ENCODE data around the gene EZH1. TPM values are rescaled to one million over a fixed set of nuclear protein-coding genes. Genes with fewer than 3 reads are reported as not detected.
"Not testable (repeated sequence)": the region's sequence is repeated elsewhere in the genome, so short reads cannot be mapped to it uniquely, and the experiment has no call there.

Gene EZH1
- total RNA-seq, 1 experiment from 2014 or later: 17.7 TPM

DNA sequence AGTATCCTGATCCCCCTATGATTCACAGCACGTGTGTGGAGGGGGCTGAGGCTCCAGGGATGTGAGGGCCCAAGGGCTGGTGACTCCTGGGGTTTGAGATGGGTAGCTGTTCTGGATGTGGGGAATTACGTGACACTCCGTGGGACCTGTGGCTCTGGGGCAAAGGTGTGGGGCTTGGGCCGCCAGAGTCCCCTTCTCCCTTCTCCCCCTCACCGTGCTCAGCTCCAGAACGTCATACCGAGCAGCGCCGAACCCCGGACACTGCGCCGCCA lies 75.2 kb downstream of the EZH1 start:
- Histone ChIP-seq H3K4me3 (ENCODE audit: low read depth in 2 of 2, low read length in 2 of 2) (no peak overlapping the region), H3K27ac (ENCODE audit: low read length) (no peak overlapping the region; the same call in 1 of the 2 replicates), H3K9me3 (ENCODE audit: control insufficient read depth, insufficient read depth, low read depth, low read length) (no peaks in the 10 kb centered on the region), H3K36me3 (ENCODE audit: control insufficient read depth, insufficient read depth, low read length) (no peaks in the 10 kb centered on the region; the same call in 1 of the 2 replicates), H3K27me3 (ENCODE audit: control insufficient read depth, insufficient read depth, low read length) (no peaks in the 10 kb centered on the region), H3K4me1 (ENCODE audit: control insufficient read depth, insufficient read depth, low read length) (peaks cover 23% of the 10 kb centered on the region)
- intact Hi-C loops (cut with micrococcal nuclease; ENCODE audit: unreplicated experiment) (no loop called here), in situ Hi-C loops (cut with HindIII; ENCODE audit: low pct_unique_long_range_greater_than_20kb, low sequenced_read_pairs) (no loop called here)
- TF ChIP-seq SIN3A (IDR thresholded peaks at IDR 0.05; ENCODE audit: borderline replicate concordance, insufficient read depth, low read depth, low read length): no peak
- no peak for TF ChIP-seq CTCF (IDR thresholded peaks at IDR 0.05)
- TF ChIP-seq REST (IDR thresholded peaks at IDR 0.05; ENCODE audit: insufficient read depth in 1 of 2, low read depth in 2 of 2, low read length in 1 of 2): no peak
- no peak for TF ChIP-seq TCF7L2 (IDR thresholded peaks at IDR 0.05; ENCODE audit: low read depth, low read length)
- no peak for TF ChIP-seq POLR2AphosphoS5 (IDR thresholded peaks at IDR 0.05; ENCODE audit: low read depth, low read length)
- ATAC-seq (no peak), DNase-seq (ENCODE audit: low read depth, low spot score) (no peak)
- no TSS peak for BruUV-seq (replicated peaks)
- ChIA-PET CTCF (no interaction called here), POLR2A (no interaction called here)

GRCh38 chr17:42667088-42667951 lies 77.5 kb downstream of the EZH1 start:
- intact Hi-C loops (cut with micrococcal nuclease; ENCODE audit: unreplicated experiment): no loop called here
- no peak for DNase-seq (ENCODE audit: low read depth, low spot score)
- CTCF ChIA-PET: interaction anchor here (0.7 kb wide), 1 partner anchor 89 kb away, joined by 3 read pairs; no protein-coding TSS in a partner anchor
- no peaks in the 10 kb centered on the region for H3K27me3 ChIP-seq (ENCODE audit: control insufficient read depth, insufficient read depth, low read length)
- in situ Hi-C loops (cut with HindIII; ENCODE audit: low pct_unique_long_range_greater_than_20kb, low sequenced_read_pairs): no loop called here
- H3K9me3 ChIP-seq (ENCODE audit: control insufficient read depth, insufficient read depth, low read depth, low read length): no peaks in the 10 kb centered on the region
- POLR2A ChIA-PET: interaction anchor here (0.9 kb wide), 1 partner anchor 9 kb away, joined by 6 read pairs; the partner anchor contains the start of gene PLEKHH3
- TF ChIP-seq CTCF (IDR thresholded peaks at IDR 0.05): no peak
- no peak for TF ChIP-seq REST (IDR thresholded peaks at IDR 0.05; ENCODE audit: insufficient read depth in 1 of 2, low read depth in 2 of 2, low read length in 1 of 2)
- no peak for TF ChIP-seq POLR2AphosphoS5 (IDR thresholded peaks at IDR 0.05; ENCODE audit: low read depth, low read length)
- TF ChIP-seq SIN3A (IDR thresholded peaks at IDR 0.05; ENCODE audit: borderline replicate concordance, insufficient read depth, low read depth, low read length): no peak
- TF ChIP-seq TCF7L2 (IDR thresholded peaks at IDR 0.05; ENCODE audit: low read depth, low read length): no peak; the same call in 1 of the 2 replicates
- BruUV-seq (replicated peaks): no TSS peak
- H3K27ac ChIP-seq (ENCODE audit: low read length): peak overlapping the region; percentile 84
- no peaks in the 10 kb centered on the region for H3K36me3 ChIP-seq (ENCODE audit: control insufficient read depth, insufficient read depth, low read length)
- peaks cover 21% of the 10 kb centered on the region for H3K4me1 ChIP-seq (ENCODE audit: control insufficient read depth, insufficient read depth, low read length)
- H3K4me3 ChIP-seq (ENCODE audit: low read depth in 2 of 2, low read length in 2 of 2): no peak overlapping the region
- ATAC-seq: peak; percentile 91

GRCh38 chr17:42666126-42666525 lies 78.7 kb downstream of the EZH1 start:
- BruUV-seq (replicated peaks); intact Hi-C loops (cut with micrococcal nuclease; ENCODE audit: unreplicated experiment); H3K4me3 ChIP-seq (ENCODE audit: low read depth in 2 of 2, low read length in 2 of 2); H3K36me3 ChIP-seq (ENCODE audit: control insufficient read depth, insufficient read depth, low read length); H3K27me3 ChIP-seq (ENCODE audit: control insufficient read depth, insufficient read depth, low read length); in situ Hi-C loops (cut with HindIII; ENCODE audit: low pct_unique_long_range_greater_than_20kb, low sequenced_read_pairs); POLR2A ChIA-PET; ATAC-seq; H3K27ac ChIP-seq (ENCODE audit: low read length); H3K9me3 ChIP-seq (ENCODE audit: control insufficient read depth, insufficient read depth, low read depth, low read length); DNase-seq (ENCODE audit: low read depth, low spot score): not testable (repeated sequence)
- CTCF ChIA-PET: interaction anchor here (0.6 kb wide), 1 partner anchor 33 kb away, joined by 3 read pairs; no protein-coding TSS in a partner anchor
- H3K4me1 ChIP-seq (ENCODE audit: control insufficient read depth, insufficient read depth, low read length): peaks cover 21% of the 10 kb centered on the region
